Subcutaneous adipose tissue (tissue), 4 donors: Measurements from ENCODE around the gene MYO1E. TPM values are rescaled to one million over a fixed set of nuclear protein-coding genes. Genes with fewer than 3 reads are reported as not detected.

ENCODE experiments used
- CTCF ChIP-seq: fragments of 450-650 bp; IDR thresholded peaks from one replicate; pipeline ENCODE4 v1.5.1; 2016; ENCODE audit warnings: low read depth, mild to moderate bottlenecking, control low read depth, antibody characterized with exemption, moderate library complexity
- total RNA-seq, 4 donors: library from RNA; depleted of rRNA; stranded (reverse); fragments of >200 nt; gene quantifications; one replicate each; pipeline ENCODE4 v1.1.0, GENCODE V29; 2016

Gene MYO1E
- total RNA-seq, 4 donors from 2014 or later, result 34.1 to 188 (median 91.7) TPM

GRCh38 chr15:59244337-59244736, 128.3 kb downstream of the MYO1E start:
- TF ChIP-seq CTCF, result no peak

GRCh38 chr15:59243622-59244021, 129.0 kb downstream of the MYO1E start:
- no peak for TF ChIP-seq CTCF

- no peak for TF ChIP-seq CTCF
Measured at GRCh38 chr15:59242649-59243048, 130.0 kb downstream of the MYO1E start.

GRCh38 chr15:59240036-59240435, 132.6 kb downstream of the MYO1E start:
- no peak for TF ChIP-seq CTCF

- TF ChIP-seq CTCF, result no peak
Measured at GRCh38 chr15:59237924-59238331, 134.7 kb downstream of the MYO1E start.

GRCh38 chr15:59237119-59237855, 135.4 kb downstream of the MYO1E start:
- no peak for TF ChIP-seq CTCF

- TF ChIP-seq CTCF, result no peak
Measured at GRCh38 chr15:59236394-59236793, 136.3 kb downstream of the MYO1E start.
